Left ventricle myocardium inferior (tissue), 1 donor: Measurements from ENCODE around the gene SORT1. TPM values are rescaled to one million over a fixed set of nuclear protein-coding genes. Genes with fewer than 3 reads are reported as not detected.
A peak's percentile ranks its signal among the peaks of the same experiment; 100 is the strongest.

Source experiments
- DNase-seq: peaks from one replicate; pipeline ENCODE4 v3.0.0-alpha.2; 2020
- H3K27ac ChIP-seq: fragments of 200-600 bp; replicated peaks from 2 replicates; pipeline ENCODE4 v1.8.0; 2021
- H3K27me3 ChIP-seq: fragments of 200-600 bp; 2 replicates; pipeline ENCODE4 v1.8.0; 2021; ENCODE audit warnings: low read depth
- H3K36me3 ChIP-seq: fragments of 200-600 bp; 2 replicates; pipeline ENCODE4 v1.8.0; 2021
- H3K4me1 ChIP-seq: fragments of 200-600 bp; 2 replicates; pipeline ENCODE4 v1.8.0; 2021
- H3K4me3 ChIP-seq: fragments of 200-600 bp; 2 replicates; pipeline ENCODE4 v1.8.0; 2021; ENCODE audit warnings: mild to moderate bottlenecking, moderate library complexity
- H3K9me3 ChIP-seq: fragments of 200-600 bp; replicated peaks from 2 replicates; pipeline ENCODE4 v1.8.0; 2021
- CTCF ChIP-seq: fragments of 200-600 bp; IDR thresholded peaks from 2 replicates; pipeline ENCODE4 v1.8.0; 2021; ENCODE audit warnings: antibody characterized with exemption, mild to moderate bottlenecking, borderline replicate concordance
- intact Hi-C: fragments of 100-400 bp; cut with micrococcal nuclease; formaldehyde crosslinking; loops from one replicate; pipeline ENCODE4 v1.11.0; 2022
- total RNA-seq: library from RNA; stranded (reverse); fragmentation: NEBNext Ultra II Directional; extraction: Animal tissue kit (Norgen Biotek cat#: 25700); gene quantifications from one replicate; pipeline ENCODE4 v1.2.1, GENCODE V29; 2021
- donor health status: DM: no; HTN: yes; CAD: no; lungs with severe emphysema.

SORT1 gene
- total RNA-seq, 1 donor from 2014 or later: 146 TPM

GRCh38 chr1:109393617-109394233 lies 4.0 kb downstream of the SORT1 start:
- peak overlapping the region; percentile 92 for H3K27ac ChIP-seq
- DNase-seq: no peak
- peaks cover 86% of the 10 kb centered on the region for H3K4me1 ChIP-seq
- H3K27me3 ChIP-seq: no peaks in the 10 kb centered on the region
- H3K9me3 ChIP-seq: no peaks in the 10 kb centered on the region
- no peaks in the 10 kb centered on the region for H3K36me3 ChIP-seq
- H3K4me3 ChIP-seq: peak overlapping the region; percentile 74
- intact Hi-C loops: no loop called here
- no peak for TF ChIP-seq CTCF

GRCh38 chr1:109392788-109393616 lies 4.7 kb downstream of the SORT1 start:
- no peak for TF ChIP-seq CTCF
- no peaks in the 10 kb centered on the region for H3K9me3 ChIP-seq
- H3K27me3 ChIP-seq: no peaks in the 10 kb centered on the region
- no peaks in the 10 kb centered on the region for H3K36me3 ChIP-seq
- peak; percentile 74 for DNase-seq
- H3K4me1 ChIP-seq: peaks cover 86% of the 10 kb centered on the region
- peak overlapping the region; percentile 92 for H3K27ac ChIP-seq
- peak overlapping the region; percentile 74 for H3K4me3 ChIP-seq
- intact Hi-C loops: no loop called here

- Histone ChIP-seq H3K4me1 (peaks cover 93% of the 10 kb centered on the region), H3K27ac (peak overlapping the region; percentile 92), H3K9me3 (no peaks in the 10 kb centered on the region), H3K36me3 (no peaks in the 10 kb centered on the region), H3K4me3 (peak overlapping the region; percentile 74), H3K27me3 (no peaks in the 10 kb centered on the region)
- TF ChIP-seq CTCF: no peak
- DNase-seq: peak; percentile 38
- intact Hi-C loops: no loop called here
Observed at GRCh38 chr1:109392037-109392787, 5.5 kb downstream of the SORT1 start.

GRCh38 chr1:109391626-109392025 lies 6.1 kb downstream of the SORT1 start:
- intact Hi-C loops: no loop called here
- Histone ChIP-seq H3K4me1 (peaks cover 95% of the 10 kb centered on the region), H3K27ac (peak overlapping the region; percentile 92), H3K36me3 (no peaks in the 10 kb centered on the region), H3K9me3 (no peaks in the 10 kb centered on the region), H3K4me3 (peak overlapping the region; percentile 74), H3K27me3 (no peaks in the 10 kb centered on the region)
- TF ChIP-seq CTCF: no peak
- no peak for DNase-seq

- Histone ChIP-seq H3K27me3 (no peaks in the 10 kb centered on the region), H3K4me3 (peak overlapping the region; percentile 74), H3K4me1 (peaks cover 95% of the 10 kb centered on the region), H3K36me3 (no peaks in the 10 kb centered on the region), H3K27ac (peak overlapping the region; percentile 92), H3K9me3 (no peaks in the 10 kb centered on the region)
- no peak for DNase-seq
- TF ChIP-seq CTCF: no peak
- intact Hi-C loops: no loop called here
Observed at GRCh38 chr1:109391157-109391556, 6.6 kb downstream of the SORT1 start.
